GM12878 (cell line): Measurements from ENCODE around the gene DAPK3. TPM values are rescaled to one million over a fixed set of nuclear protein-coding genes. Genes with fewer than 3 reads are reported as not detected.
"Not testable (repeated sequence)": the region's sequence is repeated elsewhere in the genome, so short reads cannot be mapped to it uniquely, and the experiment has no call there.

Experiments used
- ATAC-seq: fragments of 200-7000 bp; cut with Tn5 transposase; 3 replicates; pipeline ENCODE4 v1.9.1; 2020; ENCODE audit warnings: mild to moderate bottlenecking, moderate library complexity
- BruUV-seq: library from RNA; stranded (reverse); fragments of 400-500 nt; replicated peaks from 2 replicates; lab custom pipeline; 2021; lab: Mats Ljungman, UMichigan
- CTCF ChIA-PET: fragments of 300-600 bp; sonication (Branson Sonifier 250); formaldehyde crosslinking; extraction: SDS; loops from one replicate; lab custom pipeline; 2021; ENCODE audit warnings: inconsistent platforms; lab: Yijun Ruan, JAX
- POLR2A ChIA-PET: fragments of 350-600 bp; formaldehyde crosslinking; extraction: SDS; loops from one replicate; lab custom pipeline; 2021; ENCODE audit warnings: inconsistent platforms; lab: Charles Lee
- RAD21 ChIA-PET: fragments of 300-600 bp; sonication (Branson Sonifier 250); formaldehyde crosslinking; loops from one replicate; lab custom pipeline; 2023; ENCODE audit warnings: antibody characterized with exemption; ENCODE audit not compliant: unreplicated experiment; lab: Charles Lee
- SMC1A ChIA-PET: fragments of 300-600 bp; sonication (Branson Sonifier 250); formaldehyde crosslinking; loops from one replicate; lab custom pipeline; 2023; ENCODE audit not compliant: unreplicated experiment, uncharacterized antibody; lab: Charles Lee
- DNase-seq: peaks from one replicate; pipeline ENCODE4 v3.0.0-alpha.2; 2011; ENCODE audit warnings: low read depth, low spot score
- FAIRE-seq: peaks from 3 replicates; lab custom pipeline; 2011; peaks lifted over from hg19 to GRCh38; lab: Jason Lieb, UNC
- H2AFZ ChIP-seq: 2 replicates; pipeline ENCODE4 v1.6.0; 2011; ENCODE audit warnings: low read depth, low read length, control low read depth; ENCODE audit not compliant: control insufficient read depth
- H3K27ac ChIP-seq: 2 replicates; pipeline ENCODE4 v1.5.1; 2011; ENCODE audit warnings: control low read depth; ENCODE audit not compliant: control insufficient read depth, insufficient read depth
- H3K27me3 ChIP-seq, 2 experiments: replicated peaks in 1 of 2; 2 replicates each; pipeline versions ENCODE4 v1.6.0 to v1.6.1; 2011; ENCODE audit warnings: low read length in 1 of 2; ENCODE audit not compliant: control insufficient read depth in 2 of 2, insufficient read depth in 2 of 2
- H3K36me3 ChIP-seq, 2 experiments: 2 replicates each; pipeline ENCODE4 v1.5.1; 2011; ENCODE audit warnings: low read length in 1 of 2; ENCODE audit not compliant: control insufficient read depth in 2 of 2, insufficient read depth in 2 of 2
- H3K4me1 ChIP-seq: 2 replicates; pipeline ENCODE4 v1.6.1; 2011; ENCODE audit warnings: mild to moderate bottlenecking, low read length, moderate library complexity, mixed read lengths; ENCODE audit not compliant: control insufficient read depth, insufficient read depth
- H3K4me2 ChIP-seq: 2 replicates; pipeline ENCODE4 v1.6.0; 2011; ENCODE audit warnings: control low read depth; ENCODE audit not compliant: control insufficient read depth, insufficient read depth
- H3K4me3 ChIP-seq: fragments of 200-600 bp; sonication (generic); 2 replicates; pipeline ENCODE4 v1.5.1; 2016
- H3K79me2 ChIP-seq: 2 replicates; pipeline ENCODE4 v1.6.0; 2011; ENCODE audit warnings: low read length; ENCODE audit not compliant: control insufficient read depth, insufficient read depth
- H3K9ac ChIP-seq: 2 replicates; pipeline ENCODE4 v1.8.0; 2011; ENCODE audit warnings: low read length, control low read depth, mixed read lengths; ENCODE audit not compliant: control insufficient read depth, insufficient read depth
- H3K9me3 ChIP-seq: replicated peaks from 3 replicates; pipeline ENCODE4 v1.5.1; 2011; ENCODE audit warnings: mild to moderate bottlenecking, low read length; ENCODE audit not compliant: control insufficient read depth, insufficient read depth
- H4K20me1 ChIP-seq: 2 replicates; pipeline ENCODE4 v1.6.0; 2011; ENCODE audit not compliant: control insufficient read depth, insufficient read depth
- EP300 ChIP-seq, 2 experiments: fragments of 150-350 bp in 1 of 2; IDR thresholded peaks; 2 replicates each; pipeline ENCODE4 v1.6.1; 2011 to 2012; ENCODE audit warnings: low read depth in 2 of 2, low read length in 2 of 2, borderline replicate concordance in 1 of 2, improper control_type of control experiment in 1 of 2, inconsistent platforms in 1 of 2; ENCODE audit not compliant: control insufficient read depth in 1 of 2
- RAD21 ChIP-seq: IDR thresholded peaks from 2 replicates; pipeline ENCODE4 v1.6.1; 2011; ENCODE audit warnings: mild to moderate bottlenecking, low read depth, low read length, moderate library complexity; ENCODE audit not compliant: insufficient read depth
- RAD51 ChIP-seq: fragments of 450-650 bp; IDR thresholded peaks from 2 replicates; pipeline ENCODE4 v1.6.1; 2016; ENCODE audit warnings: moderate library complexity, mild to moderate bottlenecking, inconsistent platforms
- RELA ChIP-seq: fragments of 450-650 bp; IDR thresholded peaks from 2 replicates; pipeline ENCODE4 v1.8.0; 2014; ENCODE audit warnings: borderline replicate concordance; ENCODE audit not compliant: partially characterized antibody
- SMAD5 ChIP-seq: IDR thresholded peaks from 2 replicates; pipeline ENCODE4 v1.6.1; 2016; ENCODE audit warnings: antibody characterized with exemption, low read depth
- WGBS: methylation state at CpG from one replicate; pipeline ENCODE4 v1.1.6; 2016; ENCODE audit warnings: low lambda C conversion rate; ENCODE audit not compliant: insufficient replicate concordance, insufficient coverage; ENCODE audit errors: missing lambda C conversion rate; 5-methylcytosine and 5-hydroxymethylcytosine counted together
- in situ Hi-C: fragments of 300-500 bp; cut with MboI; formaldehyde crosslinking; loops from 9 replicates; pipeline ENCODE4 v1.14.3; 2018; ENCODE audit warnings: mixed read lengths
- intact Hi-C: fragments of 100-400 bp; cut with micrococcal nuclease; formaldehyde crosslinking; loops from one replicate; pipeline ENCODE4 v1.14.2; 2022; ENCODE audit not compliant: unreplicated experiment
- polyA plus RNA-seq, 11 experiments: library from polyadenylated mRNA; depleted of rRNA in 4 of 11; unstranded in 6 of 11; stranded (reverse) in 5 of 11; fragments of >200 nt; fragmentation: Nextera tagmentation in 4 of 11; fragmentation: Illumina TruSeq in 1 of 11; extraction: Ambion mirVana in 4 of 11; extraction: Trizol in 1 of 11; gene quantifications; 1 replicate in 1 of 11; 2 replicates in 10 of 11; pipeline versions ENCODE4 v1.2.1 to v1.2.3, GENCODE V29; 2011 to 2016; ENCODE audit warnings: inconsistent platforms in 2 of 11, missing spikeins in 2 of 11, low read depth in 1 of 11
- total RNA-seq, 4 experiments: library from RNA; depleted of rRNA in 3 of 4; stranded (reverse); fragments of >200 nt in 3 of 4; fragmentation: Illumina TruSeq in 1 of 4; extraction: Trizol in 1 of 4; gene quantifications; 2 replicates each; pipeline versions ENCODE4 v1.2.1 to v1.2.3, GENCODE V29; 2013 to 2021
- TF ChIP-seq, protein P1 (sequence below): IDR thresholded peaks from 2 replicates; pipeline ENCODE4 v1.6.1; 2011; ENCODE audit warnings: low read depth, mild to moderate bottlenecking, low read length, moderate library complexity, borderline replicate concordance; ENCODE audit errors: extremely low read depth

Gene DAPK3
- total and polyA plus RNA-seq, 10 of the 15 experiments (the other 5 are each of a cell fraction or from before 2014, with no cell fraction given), result 0.13 to 46.4 (median 24.8) TPM

DNA sequence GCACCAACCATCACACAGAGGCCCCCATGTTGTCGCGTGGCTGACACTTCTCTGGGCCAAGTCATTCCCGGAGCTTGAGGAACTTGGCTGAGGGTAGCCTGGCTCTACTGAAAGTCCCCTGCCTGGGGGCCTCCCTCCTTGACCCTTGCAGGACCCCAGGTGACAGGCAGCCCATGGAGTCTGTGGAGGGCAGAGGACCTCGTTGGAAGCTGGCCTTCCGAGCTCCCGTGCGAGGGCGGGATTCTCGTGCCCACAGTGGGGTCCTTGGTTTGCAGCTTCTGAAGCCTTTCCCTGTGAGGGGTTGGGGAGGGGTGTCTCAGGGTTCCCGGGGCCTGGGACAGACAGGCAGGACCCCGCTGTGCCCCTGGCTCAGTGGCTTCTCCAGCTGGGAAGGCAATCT is 21.6 kb downstream of the DAPK3 start:
- Histone ChIP-seq H3K79me2 (no peaks in the 10 kb centered on the region), H3K9ac (no peak overlapping the region), H3K27me3 (no peaks in the 10 kb centered on the region), H2AFZ (no peak overlapping the region), H3K27ac (no peak overlapping the region), H3K9me3 (no peaks in the 10 kb centered on the region), H3K36me3 (no peaks in the 10 kb centered on the region), H3K4me3 (no peak overlapping the region), H3K4me1 (no peaks in the 10 kb centered on the region), H3K4me2 (no peak overlapping the region), H4K20me1 (no peaks in the 10 kb centered on the region)
- POLR2A ChIA-PET, result no interaction called here
- CTCF ChIA-PET, result no interaction called here
- 66% methylated on average over 11 of the region's 11 CpGs for WGBS
- SMC1A ChIA-PET, result interaction anchor here (0.6 kb wide), 1 partner anchor 55 kb away, joined by 3 read pairs; no protein-coding TSS in a partner anchor
- DNase-seq, result no peak
- intact Hi-C loops, result no loop called here
- RAD21 ChIA-PET, result no interaction called here
- no peak for FAIRE-seq
- TF ChIP-seq EP300 (IDR thresholded peaks at IDR 0.05; ENCODE audit: borderline replicate concordance in 1 of 2, control insufficient read depth in 1 of 2, low read depth in 2 of 2, low read length in 2 of 2), result no peak
- no peak for TF ChIP-seq RAD21
- no peak for TF ChIP-seq RAD51
- no peak for TF ChIP-seq RELA
- TF ChIP-seq, protein P1, sequence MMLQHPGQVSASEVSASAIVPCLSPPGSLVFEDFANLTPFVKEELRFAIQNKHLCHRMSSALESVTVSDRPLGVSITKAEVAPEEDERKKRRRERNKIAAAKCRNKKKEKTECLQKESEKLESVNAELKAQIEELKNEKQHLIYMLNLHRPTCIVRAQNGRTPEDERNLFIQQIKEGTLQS, result no peak
- TF ChIP-seq SMAD5, result no peak
- in situ Hi-C loops, result no loop called here
- ATAC-seq, result no peak
- no TSS peak for BruUV-seq

DNA sequence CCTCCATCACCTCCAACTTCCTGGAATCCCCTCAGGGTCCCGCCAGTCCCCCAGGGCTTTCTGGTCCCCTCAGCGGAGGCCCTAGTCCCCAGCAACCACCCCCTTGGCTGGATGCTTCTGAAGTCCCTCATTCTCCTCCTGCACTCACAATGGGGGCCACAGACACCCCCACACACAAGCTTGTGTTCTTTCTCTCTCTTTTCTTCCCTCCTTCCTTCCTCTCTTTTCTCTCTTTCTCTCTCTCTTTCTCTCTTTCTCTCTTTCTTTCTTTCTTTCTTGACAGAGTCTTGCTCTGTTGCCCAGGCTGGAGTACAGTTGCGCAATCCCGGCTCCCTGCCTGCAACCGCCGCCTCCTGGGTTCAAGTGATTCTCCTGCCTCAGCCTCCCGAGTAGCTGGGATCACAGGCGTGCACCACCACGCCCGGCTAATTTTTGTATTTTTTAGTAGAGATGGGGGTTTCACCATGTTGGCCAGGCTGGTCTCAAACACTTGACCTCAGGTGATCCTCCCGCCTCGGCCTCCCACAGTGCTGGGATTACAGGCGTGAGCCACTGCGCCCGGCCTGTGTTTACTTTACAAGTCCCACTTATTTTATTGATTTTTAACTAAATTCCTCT is 23.5 kb downstream of the DAPK3 start:
- H3K27me3 ChIP-seq, CTCF ChIA-PET, H3K4me1 ChIP-seq, ATAC-seq, H3K4me3 ChIP-seq, H3K79me2 ChIP-seq, DNase-seq, H4K20me1 ChIP-seq, intact Hi-C loops, RAD21 ChIA-PET, BruUV-seq, H3K9ac ChIP-seq, FAIRE-seq, in situ Hi-C loops, H2AFZ ChIP-seq, POLR2A ChIA-PET, SMC1A ChIA-PET, H3K27ac ChIP-seq, H3K4me2 ChIP-seq, H3K36me3 ChIP-seq, H3K9me3 ChIP-seq: not testable (repeated sequence)
- 82% methylated on average over 15 of the region's 15 CpGs for WGBS
